HL-60/S4 treated with phorbol 12-myristate 13-acetate at 8.2 ng/mL for 4 days and 3 days (cell line): ENCODE results near the gene QKI.
"Not testable (repeated sequence)": the region's sequence is repeated elsewhere in the genome, so short reads cannot be mapped to it uniquely, and the experiment has no call there.

ENCODE experiments used
- in situ Hi-C: fragments of 300-500 bp; cut with MboI; formaldehyde crosslinking; loops from 2 replicates; pipeline ENCODE4 v1.15.0; 2022; ENCODE audit warnings: low sequenced_read_pairs

QKI gene

GRCh38 chr6:163436843-163437242 is 22.3 kb downstream of the QKI start:
- in situ Hi-C loops: no loop called here

GRCh38 chr6:163437466-163437865 is 22.9 kb downstream of the QKI start:
- in situ Hi-C loops: no loop called here

GRCh38 chr6:163438298-163438939 is 23.9 kb downstream of the QKI start:
- in situ Hi-C loops: no loop called here

- in situ Hi-C loops: no loop called here
Measured at GRCh38 chr6:163438940-163439335, 24.4 kb downstream of the QKI start.

GRCh38 chr6:163439390-163439789 is 24.9 kb downstream of the QKI start:
- in situ Hi-C loops: not testable (repeated sequence)

GRCh38 chr6:163439997-163440396 is 25.5 kb downstream of the QKI start:
- in situ Hi-C loops: no loop called here

- in situ Hi-C loops: no loop called here
Measured at GRCh38 chr6:163442336-163442735, 27.8 kb downstream of the QKI start.

- in situ Hi-C loops: no loop called here
Measured at GRCh38 chr6:163444077-163444476, 29.6 kb downstream of the QKI start.

GRCh38 chr6:163446549-163446948 is 32.0 kb downstream of the QKI start:
- in situ Hi-C loops: no loop called here

GRCh38 chr6:163449076-163449475 is 34.6 kb downstream of the QKI start:
- in situ Hi-C loops: no loop called here

- in situ Hi-C loops: no loop called here
Measured at GRCh38 chr6:163454425-163454824, 39.9 kb downstream of the QKI start.

- in situ Hi-C loops: no loop called here
Measured at GRCh38 chr6:163455552-163455951, 41.0 kb downstream of the QKI start.

GRCh38 chr6:163457637-163458561 is 43.4 kb downstream of the QKI start:
- in situ Hi-C loops: no loop called here

GRCh38 chr6:163459007-163459406 is 44.5 kb downstream of the QKI start:
- in situ Hi-C loops: no loop called here

GRCh38 chr6:163459536-163459935 is 45.0 kb downstream of the QKI start:
- in situ Hi-C loops: no loop called here

- in situ Hi-C loops: no loop called here
Measured at GRCh38 chr6:163460307-163460782, 45.8 kb downstream of the QKI start.

- in situ Hi-C loops: no loop called here
Measured at GRCh38 chr6:163461696-163462095, 47.2 kb downstream of the QKI start.

- in situ Hi-C loops: no loop called here
Measured at GRCh38 chr6:163463180-163463579, 48.7 kb downstream of the QKI start.

- in situ Hi-C loops: no loop called here
Measured at GRCh38 chr6:163463795-163464194, 49.3 kb downstream of the QKI start.

- in situ Hi-C loops: no loop called here
Measured at GRCh38 chr6:163466839-163467390, 52.4 kb downstream of the QKI start.

- in situ Hi-C loops: no loop called here
Measured at GRCh38 chr6:163468738-163469137, 54.2 kb downstream of the QKI start.
